Gastroesophageal sphincter (tissue), 4 donors: Measurements from ENCODE around the gene TCEAL1. TPM values are rescaled to one million over a fixed set of nuclear protein-coding genes. Genes with fewer than 3 reads are reported as not detected.
"Not testable (repeated sequence)": the region's sequence is repeated elsewhere in the genome, so short reads cannot be mapped to it uniquely, and the experiment has no call there.

ENCODE experiments used
- ATAC-seq: fragments of 150-250 bp; one replicate; pipeline ENCODE4 v1.9.1; 2016; ENCODE audit warnings: mild to moderate bottlenecking, moderate library complexity
- H3K27ac ChIP-seq, 4 donors: fragments of 200-600 bp; sonication (generic) in 3 of 4; 1 replicate in 3 of 4; 2 replicates in 1 of 4; pipeline ENCODE4 v1.5.1; 2016 to 2019
- H3K27me3 ChIP-seq: fragments of 200-600 bp; sonication (generic); one replicate; pipeline ENCODE4 v1.5.1; 2019
- H3K36me3 ChIP-seq, 2 donors: fragments of 200-600 bp; sonication (generic); one replicate each; pipeline ENCODE4 v1.5.1; 2019; ENCODE audit warnings: control low read depth in 1 of 2
- H3K4me1 ChIP-seq, 3 donors: fragments of 200-600 bp; sonication (generic); 1 replicate in 2 of 3; 2 replicates in 1 of 3; pipeline ENCODE4 v1.5.1; 2016 to 2019; ENCODE audit warnings: control low read depth in 2 of 3
- H3K4me3 ChIP-seq, 2 donors: fragments of 200-600 bp; sonication (generic); one replicate each; pipeline ENCODE4 v1.5.1; 2019; ENCODE audit warnings: mild to moderate bottlenecking in 1 of 2, moderate library complexity in 1 of 2
- H3K9me3 ChIP-seq, 3 donors: fragments of 200-600 bp; sonication (generic); one replicate each; pipeline ENCODE4 v1.5.1; 2017 to 2019; ENCODE audit warnings: control low read depth in 2 of 3
- EP300 ChIP-seq: sonication (generic); formaldehyde crosslinking; IDR thresholded peaks from one replicate; pipeline ENCODE4 v1.6.1; 2017; ENCODE audit warnings: antibody characterized with exemption, mild to moderate bottlenecking
- POLR2A ChIP-seq, 2 donors: fragments of 450-650 bp; IDR thresholded peaks; one replicate each; pipeline ENCODE4 v1.6.1; 2017; ENCODE audit warnings: antibody characterized with exemption in 2 of 2, mild to moderate bottlenecking in 2 of 2, moderate library complexity in 1 of 2
- POLR2AphosphoS5 ChIP-seq: sonication (generic); formaldehyde crosslinking; IDR thresholded peaks from one replicate; pipeline ENCODE4 v1.6.1; 2017; ENCODE audit warnings: antibody characterized with exemption
- WGBS, 2 donors: methylation state at CpG; one replicate each; pipeline ENCODE4 v1.1.5; 2018; ENCODE audit warnings: low coverage in 1 of 2; 5-methylcytosine and 5-hydroxymethylcytosine counted together
- total RNA-seq, 4 donors: library from RNA; depleted of rRNA; stranded (reverse); fragments of >200 nt; gene quantifications; one replicate each; pipeline ENCODE4 v1.1.0, GENCODE V29; 2016
- TF ChIP-seq, protein P1 (sequence below), 4 experiments: fragments of 200-600 bp in 2 of 4; fragments of 450-650 bp in 2 of 4; sonication (generic) in 1 of 4; IDR thresholded peaks; one replicate each; pipeline ENCODE4 v1.5.1; 2017 to 2019; ENCODE audit warnings: antibody characterized with exemption in 4 of 4, mild to moderate bottlenecking in 2 of 4, moderate library complexity in 2 of 4

The TCEAL1 gene
- total RNA-seq, 4 donors from 2014 or later: 177 to 424 (median 237) TPM

DNA sequence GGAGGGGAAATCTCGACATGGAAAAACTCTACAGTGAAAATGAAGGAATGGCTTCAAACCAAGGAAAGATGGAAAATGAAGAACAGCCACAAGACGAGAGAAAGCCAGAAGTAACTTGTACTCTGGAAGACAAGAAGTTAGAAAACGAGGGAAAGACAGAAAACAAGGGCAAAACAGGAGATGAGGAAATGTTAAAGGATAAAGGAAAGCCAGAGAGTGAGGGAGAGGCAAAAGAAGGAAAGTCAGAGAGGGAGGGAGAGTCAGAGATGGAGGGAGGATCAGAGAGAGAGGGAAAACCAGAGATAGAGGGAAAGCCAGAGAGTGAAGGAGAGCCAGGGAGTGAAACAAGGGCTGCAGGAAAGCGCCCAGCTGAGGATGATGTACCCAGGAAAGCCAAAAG lies 42.1 kb upstream of the TCEAL1 start:
- TF ChIP-seq EP300: no peak
- no peak for TF ChIP-seq POLR2A (IDR thresholded peaks at IDR 0.05)
- TF ChIP-seq POLR2AphosphoS5: no peak
- TF ChIP-seq, protein P1, sequence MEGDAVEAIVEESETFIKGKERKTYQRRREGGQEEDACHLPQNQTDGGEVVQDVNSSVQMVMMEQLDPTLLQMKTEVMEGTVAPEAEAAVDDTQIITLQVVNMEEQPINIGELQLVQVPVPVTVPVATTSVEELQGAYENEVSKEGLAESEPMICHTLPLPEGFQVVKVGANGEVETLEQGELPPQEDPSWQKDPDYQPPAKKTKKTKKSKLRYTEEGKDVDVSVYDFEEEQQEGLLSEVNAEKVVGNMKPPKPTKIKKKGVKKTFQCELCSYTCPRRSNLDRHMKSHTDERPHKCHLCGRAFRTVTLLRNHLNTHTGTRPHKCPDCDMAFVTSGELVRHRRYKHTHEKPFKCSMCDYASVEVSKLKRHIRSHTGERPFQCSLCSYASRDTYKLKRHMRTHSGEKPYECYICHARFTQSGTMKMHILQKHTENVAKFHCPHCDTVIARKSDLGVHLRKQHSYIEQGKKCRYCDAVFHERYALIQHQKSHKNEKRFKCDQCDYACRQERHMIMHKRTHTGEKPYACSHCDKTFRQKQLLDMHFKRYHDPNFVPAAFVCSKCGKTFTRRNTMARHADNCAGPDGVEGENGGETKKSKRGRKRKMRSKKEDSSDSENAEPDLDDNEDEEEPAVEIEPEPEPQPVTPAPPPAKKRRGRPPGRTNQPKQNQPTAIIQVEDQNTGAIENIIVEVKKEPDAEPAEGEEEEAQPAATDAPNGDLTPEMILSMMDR (IDR thresholded peaks at IDR 0.05): no peak
- no peaks in the 10 kb centered on the region for H3K9me3 ChIP-seq
- H3K36me3 ChIP-seq: no peaks in the 10 kb centered on the region
- WGBS, 2 donors: 29 to 33% methylated on average over 3 of the region's 4 CpGs
- H3K4me3 ChIP-seq: peak overlapping the region; percentile 70 to 100
- ATAC-seq: no peak
- peaks cover 0 to 22% (median 0%) of the 10 kb centered on the region in 3 donors for H3K4me1 ChIP-seq
- no peaks in the 10 kb centered on the region for H3K27me3 ChIP-seq
- peak overlapping the region; percentile 86 to 99 (median 90) for H3K27ac ChIP-seq

DNA sequence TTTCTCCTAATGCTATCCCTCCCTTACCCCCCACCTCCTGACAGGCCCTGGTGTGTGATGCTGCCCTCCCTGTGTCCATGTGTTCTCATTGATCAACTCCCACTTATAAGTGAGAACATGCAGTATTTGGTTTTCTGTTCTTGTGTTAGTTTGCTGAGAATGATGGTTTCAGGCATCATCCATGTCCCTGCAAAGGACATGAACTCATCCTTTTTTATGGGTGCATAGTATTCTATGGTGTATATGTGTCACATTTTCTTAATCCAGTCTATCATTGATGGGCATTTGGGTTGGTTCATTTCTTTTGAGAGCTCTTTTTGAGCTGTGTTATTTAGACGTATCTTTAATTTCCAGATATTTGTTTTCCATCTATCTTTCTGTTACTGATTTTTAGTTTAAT lies 36.5 kb upstream of the TCEAL1 start:
- H3K27ac ChIP-seq, H3K27me3 ChIP-seq, H3K36me3 ChIP-seq, ATAC-seq, H3K4me1 ChIP-seq, H3K9me3 ChIP-seq, H3K4me3 ChIP-seq: not testable (repeated sequence)
- WGBS, 2 donors: 67 to 80% methylated on average over 1 of the region's 1 CpG

DNA sequence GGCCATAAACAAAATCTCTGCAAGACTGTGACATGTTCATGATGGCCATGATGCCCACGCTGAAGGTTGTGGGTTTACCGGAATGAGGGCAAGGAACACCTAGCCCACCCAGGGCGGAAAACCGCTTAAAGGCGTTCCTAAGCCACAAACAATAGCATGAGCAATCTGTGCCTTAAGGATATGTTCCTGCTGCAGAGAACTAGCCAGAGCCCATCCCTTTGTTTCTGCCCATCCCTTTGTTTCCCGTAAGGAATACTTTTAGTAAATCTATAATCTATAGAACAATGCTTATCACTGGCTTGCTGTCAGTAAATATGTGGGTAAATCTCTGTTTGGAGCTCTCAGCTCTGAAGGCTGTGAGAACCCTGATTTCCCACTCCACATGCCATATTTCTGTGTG lies 33.6 kb upstream of the TCEAL1 start:
- not testable (repeated sequence) for H3K4me3 ChIP-seq, H3K27me3 ChIP-seq, ATAC-seq, H3K36me3 ChIP-seq, H3K4me1 ChIP-seq, H3K9me3 ChIP-seq, H3K27ac ChIP-seq
- 97 to 100% methylated on average over 1 to 5 of the region's 6 CpGs for WGBS, 2 donors

DNA sequence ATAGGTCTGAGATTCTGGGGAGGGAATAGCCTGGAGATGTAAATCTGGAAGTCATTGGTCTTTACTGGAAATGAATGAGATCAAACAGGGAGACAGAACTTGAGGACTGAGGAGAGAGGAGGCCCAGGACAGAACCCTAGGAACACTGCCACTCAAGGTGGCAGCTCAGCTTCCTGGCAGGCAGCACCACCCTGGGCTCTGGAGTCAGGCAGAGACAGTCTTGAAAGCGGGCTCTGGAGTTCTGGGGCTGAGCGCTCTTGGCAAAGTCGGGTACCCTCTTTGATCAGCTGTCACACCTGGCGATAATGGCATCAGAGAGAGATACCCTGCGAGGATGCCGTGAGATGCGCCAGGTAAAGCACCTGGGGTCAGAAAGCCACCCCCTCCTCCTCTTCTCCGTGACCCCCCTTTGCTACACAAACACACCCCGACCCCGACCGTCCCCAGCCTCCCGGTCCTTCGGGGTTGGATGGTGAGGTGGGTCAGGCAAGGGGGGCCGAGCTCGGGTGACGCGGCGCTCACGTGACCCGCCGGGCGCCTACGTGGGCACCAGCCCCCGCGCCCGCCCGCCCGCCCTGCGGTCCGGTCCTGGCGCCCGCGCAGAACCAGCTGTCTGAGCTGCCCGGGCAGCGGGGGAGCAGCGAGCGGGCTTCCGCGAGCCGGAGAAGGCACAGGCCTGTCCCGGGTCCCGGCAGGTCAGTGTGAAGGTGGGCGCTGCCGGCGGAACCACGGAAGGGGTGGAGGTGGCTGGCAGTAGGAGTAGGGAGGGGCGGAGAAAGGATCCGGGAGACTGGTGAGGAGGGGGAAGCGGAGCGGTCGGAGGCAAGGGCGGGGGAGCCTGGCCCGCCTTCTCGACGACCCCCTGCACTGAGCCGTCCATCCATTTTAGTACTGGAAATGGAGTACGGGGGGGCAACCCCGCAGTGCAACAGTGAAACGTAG lies 21.1 kb upstream of the TCEAL1 start, which contains the start of gene TCEAL3:
Gene TCEAL3, plus strand, starts transcription at position 600 of the 942 bp plus-strand sequence. CDS start 1,102 bp downstream, outside the sequence.
- WGBS, 2 donors: 12% methylated on average over 15 of the region's 59 CpGs; no CpG with 5 or more reads in 1 of the 2 donors
- peak; percentile 91 for ATAC-seq
- peaks cover 0 to 5% of the 10 kb centered on the region in 2 donors for H3K36me3 ChIP-seq
- peaks cover 0 to 12% (median 0%) of the 10 kb centered on the region in 3 donors for H3K4me1 ChIP-seq
- H3K27me3 ChIP-seq: no peaks in the 10 kb centered on the region
- TF ChIP-seq POLR2A (IDR thresholded peaks at IDR 0.05): peak; percentile 66 to 76
- TF ChIP-seq POLR2AphosphoS5: peak; percentile 78
- TF ChIP-seq EP300: no peak
- no peaks in the 10 kb centered on the region for H3K9me3 ChIP-seq
- peak within 1 kb of the TSS; percentile 78 to 91 for H3K4me3 ChIP-seq
- H3K27ac ChIP-seq: peak within 1 kb of the TSS; percentile 82 to 95 (median 92)

DNA sequence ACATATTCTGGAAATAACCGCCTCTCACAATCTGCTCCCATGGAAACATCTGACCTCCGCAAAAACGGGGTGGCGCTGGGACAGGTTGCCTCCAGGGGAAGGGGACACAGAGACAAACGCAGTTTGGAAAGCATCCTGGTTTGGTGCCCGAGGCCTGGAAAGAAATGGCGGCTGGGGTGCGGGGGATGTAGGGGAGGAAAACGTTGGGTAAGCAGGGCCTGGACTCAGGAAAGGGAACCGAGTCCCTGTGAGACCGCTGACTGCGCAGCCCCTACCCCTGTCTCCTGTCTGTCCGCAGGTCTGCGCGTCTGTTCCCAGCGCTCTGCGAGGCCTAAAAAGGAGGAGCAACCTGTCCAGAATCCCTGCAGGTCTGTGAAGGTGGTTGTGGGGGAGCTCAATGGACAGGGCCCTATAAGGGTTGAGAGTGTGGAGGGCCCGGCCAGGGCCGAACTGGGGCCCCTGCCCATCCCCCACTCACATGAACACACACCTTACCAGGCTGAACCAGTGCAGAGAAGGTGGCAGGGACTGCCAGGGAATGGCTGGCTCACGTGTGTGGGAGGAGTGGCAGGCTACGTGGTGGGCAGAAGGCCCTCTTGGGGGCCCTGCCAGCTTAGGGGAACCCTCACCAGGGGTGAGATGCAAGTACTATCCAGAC lies 20.3 kb upstream of the TCEAL1 start:
- H3K4me3 ChIP-seq: peak overlapping the region; percentile 78 to 91
- peaks cover 0 to 12% (median 0%) of the 10 kb centered on the region in 3 donors for H3K4me1 ChIP-seq
- H3K27ac ChIP-seq: peak overlapping the region; percentile 82 to 95 (median 92)
- H3K27me3 ChIP-seq: no peaks in the 10 kb centered on the region
- ATAC-seq: peak; percentile 38
- TF ChIP-seq, protein P1 (IDR thresholded peaks at IDR 0.05): no peak
- TF ChIP-seq POLR2AphosphoS5 (no peak), POLR2A (IDR thresholded peaks at IDR 0.05) (no peak), EP300 (no peak)
- no peaks in the 10 kb centered on the region for H3K36me3 ChIP-seq
- 25% methylated on average over 12 of the region's 21 CpGs; no CpG with 5 or more reads in 1 of the 2 donors for WGBS, 2 donors
- H3K9me3 ChIP-seq: no peaks in the 10 kb centered on the region

DNA sequence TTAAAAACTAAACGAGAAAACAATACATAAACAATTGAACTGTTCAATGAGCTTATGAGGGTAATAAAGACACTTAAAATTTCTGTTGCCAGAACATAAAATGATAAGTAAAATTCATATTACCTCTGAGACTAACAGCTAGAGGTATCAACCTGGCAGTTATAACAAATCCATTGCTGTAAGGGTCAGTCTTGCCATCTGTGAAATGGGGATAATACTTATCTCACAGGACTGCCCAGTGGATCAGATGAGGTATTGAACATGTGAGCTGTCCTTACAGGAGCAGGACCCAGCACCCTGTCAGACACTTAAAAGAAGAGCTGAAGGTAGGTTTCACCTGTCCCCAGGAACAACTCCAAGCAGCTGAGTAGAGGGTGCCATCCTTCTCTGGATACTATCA lies 18.5 kb upstream of the TCEAL1 start:
- Histone ChIP-seq H3K27ac (no peak overlapping the region), H3K9me3 (no peaks in the 10 kb centered on the region), H3K4me3 (no peak overlapping the region), H3K4me1 (peaks cover 0 to 12% (median 0%) of the 10 kb centered on the region in 3 donors), H3K36me3 (no peaks in the 10 kb centered on the region), H3K27me3 (no peaks in the 10 kb centered on the region)
- WGBS, 2 donors: 86% methylated on average over 1 of the region's 1 CpG; no CpG with 5 or more reads in 1 of the 2 donors
- TF ChIP-seq, protein P1 (IDR thresholded peaks at IDR 0.05): no peak
- TF ChIP-seq POLR2AphosphoS5 (no peak), EP300 (no peak), POLR2A (IDR thresholded peaks at IDR 0.05) (no peak)
- no peak for ATAC-seq
